ENCODE measurements around the gene GCLC.
A peak's percentile ranks its signal among the peaks of the same experiment; 100 is the strongest.
"Not testable (repeated sequence)": the region's sequence is repeated elsewhere in the genome, so short reads cannot be mapped to it uniquely, and the experiment has no call there.

The GCLC gene

GRCh38 chr6:53556986-53557715 is 12.2 kb upstream of the GCLC start:
- no peak for DNase-seq

GRCh38 chr6:53553600-53553999 is 8.7 kb upstream of the GCLC start:
- DNase-seq = not testable (repeated sequence)

- DNase-seq = not testable (repeated sequence)
Observed at GRCh38 chr6:53551681-53552080, 6.8 kb upstream of the GCLC start.

DNA sequence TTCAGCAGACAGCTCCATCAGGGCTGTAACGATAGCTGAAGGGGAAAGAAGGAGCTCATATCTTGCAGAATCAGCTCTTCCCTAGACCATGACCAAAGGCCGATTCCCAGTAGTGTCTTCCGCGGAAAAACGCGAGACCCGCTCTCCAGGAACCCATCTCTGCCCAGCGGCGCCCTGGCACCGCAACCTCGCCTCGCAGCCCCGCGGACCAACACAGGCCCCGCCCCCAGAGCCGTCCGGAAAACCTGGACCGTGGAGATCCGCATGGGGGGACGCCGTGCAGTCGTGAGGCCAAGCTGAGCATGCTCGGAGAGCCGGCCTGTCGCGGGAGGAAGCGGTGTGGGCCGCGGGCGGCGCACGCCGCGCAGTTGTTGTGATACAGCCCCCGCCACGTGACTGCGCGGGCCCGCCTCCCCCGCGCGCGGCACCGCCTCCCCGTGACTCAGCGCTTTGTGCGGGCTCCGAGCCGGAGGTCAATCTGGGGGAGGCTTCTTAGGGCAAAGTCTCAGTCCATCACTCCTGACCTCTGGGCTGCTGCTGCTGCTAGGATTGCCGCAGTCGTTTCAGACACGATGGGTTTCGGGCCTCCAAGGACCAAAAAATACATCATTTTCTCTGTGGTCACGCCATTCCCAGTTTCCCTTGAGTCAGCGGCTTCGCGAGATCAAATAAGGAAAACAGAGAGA is 3.1 kb upstream of the GCLC start:
- DNase-seq = peak; percentile 87 to 98

GRCh38 chr6:53547166-53547810 is 2.4 kb upstream of the GCLC start:
- peak; percentile 10 to 58 for DNase-seq

DNA sequence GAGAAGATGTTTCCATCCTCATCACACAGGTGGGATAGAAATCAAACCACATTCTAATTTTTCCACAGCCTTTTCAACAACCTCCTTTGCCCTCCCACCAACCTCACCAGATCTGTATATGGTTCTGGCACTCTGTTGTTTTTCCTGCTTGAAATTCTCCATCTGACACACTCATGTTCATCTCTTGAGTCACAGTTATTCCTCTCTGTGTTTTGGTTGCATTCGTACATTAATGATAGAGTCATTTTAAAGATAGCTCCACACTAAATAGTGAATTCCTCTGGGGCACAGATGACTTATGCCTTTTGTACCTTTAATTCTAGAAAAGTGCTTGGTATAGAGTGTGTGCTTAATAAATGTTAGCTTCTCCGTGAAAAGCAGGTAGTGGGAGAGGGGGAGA is 1.4 kb upstream of the GCLC start:
- no peak for DNase-seq

DNA sequence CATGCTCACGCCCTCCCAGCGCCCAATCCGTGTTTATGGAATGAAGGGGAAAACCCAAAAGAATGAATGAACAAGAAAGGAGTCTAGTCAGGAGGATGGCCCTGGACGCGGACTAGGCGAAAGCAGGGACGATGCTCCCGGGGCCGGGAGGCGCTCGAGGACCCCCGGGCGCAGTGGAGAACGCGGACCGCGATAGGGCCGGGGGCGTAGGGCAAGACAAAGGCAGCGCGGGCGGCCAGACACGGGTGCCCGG is 758 bp downstream of the GCLC start:
- DNase-seq = peak in 1 of 2 experiments; percentile 68

DNA sequence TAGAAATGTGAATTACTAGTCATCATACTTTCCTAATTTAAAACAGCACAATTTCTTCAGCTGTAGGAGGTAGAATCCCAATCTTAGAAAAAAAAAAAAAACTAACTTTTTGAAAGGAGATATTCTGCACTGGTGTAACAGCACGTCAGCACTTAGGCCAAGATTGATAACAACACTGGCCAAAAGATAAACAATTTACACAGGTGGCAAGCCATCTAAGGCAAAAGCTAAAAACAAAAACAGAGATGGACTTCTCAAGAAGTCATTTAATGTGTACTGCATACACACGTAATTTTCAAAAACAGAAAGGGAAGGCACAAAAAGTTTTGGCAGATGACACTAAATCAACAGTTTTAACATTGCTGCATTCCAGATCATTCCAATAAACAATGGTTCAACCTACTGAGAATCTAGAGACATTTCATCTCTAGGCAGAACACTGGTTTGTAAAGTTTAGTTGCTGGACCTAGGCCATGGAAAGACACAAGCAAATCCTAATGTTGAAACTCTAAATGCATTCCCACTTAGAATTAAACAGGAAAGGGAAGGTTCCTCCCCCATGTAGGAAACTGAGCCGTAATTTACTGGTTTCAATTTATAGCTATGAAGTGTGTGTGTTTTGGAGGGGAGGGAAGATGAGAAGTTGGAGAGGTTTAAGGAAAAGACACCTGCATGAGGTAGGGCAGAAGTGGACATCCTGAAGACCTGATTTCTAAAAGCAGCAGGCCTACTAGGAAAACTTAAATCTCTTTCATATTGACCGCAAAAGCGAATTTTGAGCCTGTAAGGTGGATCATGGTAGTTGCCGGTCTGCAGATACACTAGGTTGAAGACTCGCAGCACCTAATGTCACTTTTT is 1.3 kb downstream of the GCLC start:
- DNase-seq = peak in 1 of 2 experiments; percentile 14

GRCh38 chr6:53541900-53542299 is 3.0 kb downstream of the GCLC start:
- no peak for DNase-seq

DNA sequence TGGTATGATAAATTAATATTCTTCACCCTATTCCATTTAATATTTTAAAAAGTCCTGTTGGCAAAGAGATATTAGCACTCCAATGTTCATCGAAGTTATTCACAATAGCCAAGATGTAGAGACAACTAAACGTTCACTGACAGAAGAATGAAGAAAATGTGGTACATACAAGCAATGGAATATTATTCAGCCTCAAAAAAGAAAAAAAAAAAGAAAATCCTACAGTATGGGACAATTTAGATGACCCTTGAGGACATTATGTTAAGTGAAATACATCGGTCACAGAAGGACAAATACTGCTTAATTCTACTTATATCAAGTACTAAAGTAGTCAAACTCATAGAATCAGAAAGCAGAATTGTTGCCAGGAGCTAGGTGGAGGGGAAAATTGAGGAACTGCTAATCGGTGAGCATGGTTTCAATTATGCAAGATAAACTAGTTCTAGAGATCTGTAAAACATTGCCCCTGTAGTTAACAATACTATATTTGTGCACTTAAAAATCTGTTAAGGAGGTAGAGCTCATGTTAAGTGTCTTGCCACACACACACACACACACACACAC is 4.7 kb downstream of the GCLC start:
- DNase-seq = no peak

DNA sequence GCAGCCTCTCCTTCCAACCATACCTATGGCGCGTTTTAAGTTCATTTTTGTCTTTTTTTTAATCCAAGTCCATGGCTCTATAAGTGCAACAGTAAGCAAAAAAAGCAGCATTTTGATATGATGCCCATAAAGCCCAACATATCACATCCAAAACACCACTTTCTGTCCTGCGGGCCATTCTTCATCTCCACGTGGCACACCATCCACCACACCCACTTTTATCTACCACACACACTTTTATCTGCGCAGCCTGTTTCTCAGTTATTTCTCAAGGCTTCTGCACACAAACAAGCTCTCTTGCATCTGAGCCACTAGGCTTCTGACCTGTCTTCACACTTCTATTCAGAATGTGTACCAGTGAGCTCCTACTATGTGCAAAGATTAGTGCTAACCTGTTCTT is 5.3 kb downstream of the GCLC start:
- no peak for DNase-seq

- no peak for DNase-seq
Observed at GRCh38 chr6:53536561-53536960, 8.3 kb downstream of the GCLC start.

DNA sequence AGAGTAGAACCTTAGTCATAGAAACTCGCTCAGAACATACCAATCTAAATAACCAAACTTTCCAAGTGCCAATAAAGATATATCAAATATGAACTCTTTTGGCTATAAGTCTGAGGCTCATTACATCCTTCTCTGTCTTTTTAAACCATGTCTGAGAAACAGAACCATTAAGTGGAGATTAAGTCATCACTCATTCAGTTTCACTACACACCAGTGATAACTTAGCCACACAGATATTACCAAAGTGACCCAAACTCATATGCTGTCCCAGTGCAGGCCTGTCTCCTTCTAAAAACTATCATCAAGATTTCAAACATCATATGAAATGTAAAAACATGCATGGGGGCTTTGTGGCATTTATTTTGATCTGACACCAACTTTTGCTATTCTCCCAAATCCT is 12.0 kb downstream of the GCLC start:
- DNase-seq = no peak

GRCh38 chr6:53532061-53532797 is 12.7 kb downstream of the GCLC start:
- no peak for DNase-seq

DNA sequence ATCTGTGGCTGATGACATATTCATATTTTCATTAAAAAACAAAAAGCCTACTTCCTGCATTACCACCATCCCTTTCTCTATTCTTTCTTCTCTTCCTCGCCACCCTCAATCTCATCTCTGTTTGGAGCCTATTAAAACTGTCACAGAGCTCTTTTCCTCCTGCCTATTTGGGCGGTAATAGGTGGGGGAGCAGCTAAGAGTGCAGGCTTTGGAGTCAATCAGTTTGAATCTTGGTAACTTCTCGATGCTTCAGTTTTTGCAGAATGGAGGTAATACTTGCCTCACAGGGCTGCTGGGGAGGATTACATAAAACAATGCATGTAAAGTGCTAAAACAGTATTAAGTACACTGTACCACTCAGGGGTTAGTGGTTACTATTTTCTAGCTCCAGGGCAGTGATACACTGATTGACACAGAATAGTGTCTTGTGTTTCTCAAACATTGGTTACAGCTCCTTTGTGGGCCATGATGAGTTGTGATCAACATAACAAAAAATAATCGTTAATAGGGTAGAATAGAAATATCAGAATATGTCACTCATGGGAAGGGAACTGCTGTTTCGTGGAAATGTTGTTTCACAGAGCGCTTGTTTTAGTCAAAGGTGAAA is 14.0 kb downstream of the GCLC start:
- DNase-seq = no peak

- peak; percentile 16 to 65 for DNase-seq
Observed at GRCh38 chr6:53530346-53530745, 14.6 kb downstream of the GCLC start.

DNA sequence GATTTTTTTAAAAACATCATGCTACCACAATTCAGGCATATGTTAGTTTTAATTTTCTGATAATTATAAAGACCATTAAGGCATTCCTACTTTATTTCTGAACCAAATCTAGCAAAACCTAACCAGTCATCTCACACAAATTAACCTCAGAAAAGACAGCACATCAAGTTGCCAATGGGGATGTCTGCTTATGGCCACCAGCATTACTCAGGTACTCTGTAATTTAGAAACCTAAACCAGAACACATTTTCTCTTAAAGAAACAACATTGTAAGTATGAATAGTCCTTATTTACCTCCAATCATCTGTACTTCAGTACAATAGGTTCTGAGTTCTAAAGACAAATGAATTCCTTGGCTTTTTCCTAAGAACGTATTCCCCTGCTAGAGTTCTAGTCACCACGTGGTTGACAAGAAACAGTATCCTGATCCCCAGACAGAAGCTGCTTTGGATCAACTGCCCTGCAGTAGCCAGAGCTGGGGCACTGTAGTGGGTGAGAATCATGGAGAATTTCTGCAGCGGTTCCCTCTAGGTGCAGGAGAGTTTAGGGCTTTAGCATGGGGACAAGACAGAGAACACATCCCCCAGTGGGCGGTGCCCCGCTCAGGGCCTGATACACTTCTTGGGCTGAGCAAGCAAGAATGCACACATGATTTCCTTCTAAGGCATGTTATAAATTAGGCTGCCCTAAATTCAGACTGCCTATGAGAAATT is 15.4 kb downstream of the GCLC start:
- no peak for DNase-seq

DNA sequence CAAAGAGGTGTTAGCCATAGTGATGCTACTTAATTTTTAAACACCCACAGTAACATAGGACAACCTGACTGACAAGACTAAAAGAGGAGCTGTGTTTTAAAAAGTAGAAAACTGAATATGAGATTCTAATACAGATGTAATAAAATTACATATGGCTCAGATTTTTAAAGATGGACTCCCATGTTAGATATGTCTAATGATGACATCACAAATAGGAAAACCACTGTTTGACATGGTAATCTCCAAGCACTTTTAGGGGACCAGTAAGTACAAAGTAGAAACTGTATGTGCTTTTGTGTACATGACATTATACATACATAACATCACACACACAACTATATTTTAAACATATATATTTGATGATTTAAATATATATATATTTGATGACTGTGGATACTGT is 16.8 kb downstream of the GCLC start:
- no peak for DNase-seq

GRCh38 chr6:53527249-53527765 is 17.6 kb downstream of the GCLC start:
- DNase-seq = no peak

GRCh38 chr6:53526000-53526399 is 18.9 kb downstream of the GCLC start:
- DNase-seq = no peak

DNA sequence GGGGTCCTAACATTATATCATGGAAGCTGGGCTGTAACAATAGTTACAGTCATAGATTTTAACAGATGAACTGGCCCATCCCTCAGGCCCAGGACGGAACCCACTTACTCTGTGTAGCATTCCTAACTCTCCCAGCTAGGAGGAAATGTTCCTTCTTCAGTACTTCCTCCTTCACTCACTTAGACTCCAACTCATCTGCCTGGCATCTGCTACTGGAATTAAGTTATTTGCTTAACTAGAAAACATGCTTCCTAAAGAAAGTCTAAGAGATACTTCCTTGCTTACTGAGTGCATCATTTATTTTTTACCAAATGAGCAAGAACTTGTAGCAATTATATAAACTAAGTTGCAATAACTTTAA is 20.5 kb downstream of the GCLC start:
- no peak for DNase-seq

Data from NCI-H526 (cell line).